ENCODE results near the gene HHIP.
"Not testable (repeated sequence)": the region's sequence is repeated elsewhere in the genome, so short reads cannot be mapped to it uniquely, and the experiment has no call there.

The HHIP gene

GRCh38 chr4:144740316-144740715 is 94.4 kb downstream of the HHIP start:
- H3K4me1 ChIP-seq (ENCODE audit: control insufficient read depth in 2 of 2, insufficient read depth in 2 of 2, low read length in 2 of 2) = no peaks in the 10 kb centered on the region
- H3K9ac ChIP-seq (ENCODE audit: low read depth in 1 of 2, low read length in 2 of 2) = no peak overlapping the region
- no peak overlapping the region for H3K4me3 ChIP-seq (ENCODE audit: low read length in 2 of 2)
- no peak overlapping the region for H3K27ac ChIP-seq (ENCODE audit: low read depth in 2 of 2, low read length in 2 of 2)
- no peaks in the 10 kb centered on the region for H3K27me3 ChIP-seq (ENCODE audit: control insufficient read depth in 2 of 2, insufficient read depth in 2 of 2, low read length in 2 of 2)
- H3K9me3 ChIP-seq (ENCODE audit: control insufficient read depth in 2 of 2, low read length in 2 of 2) = no peaks in the 10 kb centered on the region
- H3K36me3 ChIP-seq (ENCODE audit: control insufficient read depth in 2 of 2, insufficient read depth in 2 of 2, low read length in 2 of 2) = no peaks in the 10 kb centered on the region

- no peak overlapping the region for H3K27ac ChIP-seq (ENCODE audit: low read depth in 2 of 2, low read length in 2 of 2)
- no peaks in the 10 kb centered on the region for H3K27me3 ChIP-seq (ENCODE audit: control insufficient read depth in 2 of 2, insufficient read depth in 2 of 2, low read length in 2 of 2)
- H3K9ac ChIP-seq (ENCODE audit: low read depth in 1 of 2, low read length in 2 of 2) = no peak overlapping the region
- no peaks in the 10 kb centered on the region for H3K9me3 ChIP-seq (ENCODE audit: control insufficient read depth in 2 of 2, low read length in 2 of 2)
- H3K4me3 ChIP-seq (ENCODE audit: low read length in 2 of 2) = no peak overlapping the region
- no peaks in the 10 kb centered on the region for H3K36me3 ChIP-seq (ENCODE audit: control insufficient read depth in 2 of 2, insufficient read depth in 2 of 2, low read length in 2 of 2)
- no peaks in the 10 kb centered on the region for H3K4me1 ChIP-seq (ENCODE audit: control insufficient read depth in 2 of 2, insufficient read depth in 2 of 2, low read length in 2 of 2)
These were observed 103.0 kb downstream of the HHIP start for GRCh38 chr4:144748814-144749555.

- no peaks in the 10 kb centered on the region for H3K27me3 ChIP-seq (ENCODE audit: control insufficient read depth in 2 of 2, insufficient read depth in 2 of 2, low read length in 2 of 2)
- H3K27ac ChIP-seq (ENCODE audit: low read depth in 2 of 2, low read length in 2 of 2) = no peak overlapping the region
- no peaks in the 10 kb centered on the region for H3K36me3 ChIP-seq (ENCODE audit: control insufficient read depth in 2 of 2, insufficient read depth in 2 of 2, low read length in 2 of 2)
- no peak overlapping the region for H3K4me3 ChIP-seq (ENCODE audit: low read length in 2 of 2)
- H3K9ac ChIP-seq (ENCODE audit: low read depth in 1 of 2, low read length in 2 of 2) = no peak overlapping the region
- H3K9me3 ChIP-seq (ENCODE audit: control insufficient read depth in 2 of 2, low read length in 2 of 2) = no peaks in the 10 kb centered on the region
- no peaks in the 10 kb centered on the region for H3K4me1 ChIP-seq (ENCODE audit: control insufficient read depth in 2 of 2, insufficient read depth in 2 of 2, low read length in 2 of 2)
These were observed 104.4 kb downstream of the HHIP start for GRCh38 chr4:144750348-144750747.

- no peaks in the 10 kb centered on the region for H3K36me3 ChIP-seq (ENCODE audit: control insufficient read depth in 2 of 2, insufficient read depth in 2 of 2, low read length in 2 of 2)
- H3K27me3 ChIP-seq (ENCODE audit: control insufficient read depth in 2 of 2, insufficient read depth in 2 of 2, low read length in 2 of 2) = no peaks in the 10 kb centered on the region
- H3K4me3 ChIP-seq (ENCODE audit: low read length in 2 of 2) = no peak overlapping the region
- no peak overlapping the region for H3K27ac ChIP-seq (ENCODE audit: low read depth in 2 of 2, low read length in 2 of 2)
- H3K4me1 ChIP-seq (ENCODE audit: control insufficient read depth in 2 of 2, insufficient read depth in 2 of 2, low read length in 2 of 2) = no peaks in the 10 kb centered on the region
- no peak overlapping the region for H3K9ac ChIP-seq (ENCODE audit: low read depth in 1 of 2, low read length in 2 of 2)
- H3K9me3 ChIP-seq (ENCODE audit: control insufficient read depth in 2 of 2, low read length in 2 of 2) = no peaks in the 10 kb centered on the region
These were observed 108.8 kb downstream of the HHIP start for GRCh38 chr4:144754562-144755410.

- no peak overlapping the region for H3K27ac ChIP-seq (ENCODE audit: low read depth in 2 of 2, low read length in 2 of 2)
- H3K9ac ChIP-seq (ENCODE audit: low read depth in 1 of 2, low read length in 2 of 2) = no peak overlapping the region
- H3K27me3 ChIP-seq (ENCODE audit: control insufficient read depth in 2 of 2, insufficient read depth in 2 of 2, low read length in 2 of 2) = no peaks in the 10 kb centered on the region
- H3K9me3 ChIP-seq (ENCODE audit: control insufficient read depth in 2 of 2, low read length in 2 of 2) = no peaks in the 10 kb centered on the region
- no peaks in the 10 kb centered on the region for H3K4me1 ChIP-seq (ENCODE audit: control insufficient read depth in 2 of 2, insufficient read depth in 2 of 2, low read length in 2 of 2)
- no peaks in the 10 kb centered on the region for H3K36me3 ChIP-seq (ENCODE audit: control insufficient read depth in 2 of 2, insufficient read depth in 2 of 2, low read length in 2 of 2)
- H3K4me3 ChIP-seq (ENCODE audit: low read length in 2 of 2) = no peak overlapping the region
These were observed 112.0 kb downstream of the HHIP start for GRCh38 chr4:144757969-144758368.

GRCh38 chr4:144768809-144769208 is 122.9 kb downstream of the HHIP start:
- H3K4me1 ChIP-seq (ENCODE audit: control insufficient read depth in 2 of 2, insufficient read depth in 2 of 2, low read length in 2 of 2); H3K27me3 ChIP-seq (ENCODE audit: control insufficient read depth in 2 of 2, insufficient read depth in 2 of 2, low read length in 2 of 2); H3K4me3 ChIP-seq (ENCODE audit: low read length in 2 of 2); H3K9me3 ChIP-seq (ENCODE audit: control insufficient read depth in 2 of 2, low read length in 2 of 2); H3K9ac ChIP-seq (ENCODE audit: low read depth in 1 of 2, low read length in 2 of 2); H3K27ac ChIP-seq (ENCODE audit: low read depth in 2 of 2, low read length in 2 of 2); H3K36me3 ChIP-seq (ENCODE audit: control insufficient read depth in 2 of 2, insufficient read depth in 2 of 2, low read length in 2 of 2): not testable (repeated sequence)

GRCh38 chr4:144778364-144778763 is 132.4 kb downstream of the HHIP start:
- no peaks in the 10 kb centered on the region for H3K27me3 ChIP-seq (ENCODE audit: control insufficient read depth in 2 of 2, insufficient read depth in 2 of 2, low read length in 2 of 2)
- no peaks in the 10 kb centered on the region for H3K9me3 ChIP-seq (ENCODE audit: control insufficient read depth in 2 of 2, low read length in 2 of 2)
- H3K36me3 ChIP-seq (ENCODE audit: control insufficient read depth in 2 of 2, insufficient read depth in 2 of 2, low read length in 2 of 2) = no peaks in the 10 kb centered on the region
- no peak overlapping the region for H3K27ac ChIP-seq (ENCODE audit: low read depth in 2 of 2, low read length in 2 of 2)
- H3K4me1 ChIP-seq (ENCODE audit: control insufficient read depth in 2 of 2, insufficient read depth in 2 of 2, low read length in 2 of 2) = no peaks in the 10 kb centered on the region
- H3K4me3 ChIP-seq (ENCODE audit: low read length in 2 of 2) = no peak overlapping the region
- H3K9ac ChIP-seq (ENCODE audit: low read depth in 1 of 2, low read length in 2 of 2) = no peak overlapping the region

- Histone ChIP-seq H3K9me3 (ENCODE audit: control insufficient read depth in 2 of 2, low read length in 2 of 2) (no peaks in the 10 kb centered on the region), H3K36me3 (ENCODE audit: control insufficient read depth in 2 of 2, insufficient read depth in 2 of 2, low read length in 2 of 2) (no peaks in the 10 kb centered on the region), H3K4me1 (ENCODE audit: control insufficient read depth in 2 of 2, insufficient read depth in 2 of 2, low read length in 2 of 2) (no peaks in the 10 kb centered on the region), H3K4me3 (ENCODE audit: low read length in 2 of 2) (no peak overlapping the region), H3K27me3 (ENCODE audit: control insufficient read depth in 2 of 2, insufficient read depth in 2 of 2, low read length in 2 of 2) (no peaks in the 10 kb centered on the region), H3K9ac (ENCODE audit: low read depth in 1 of 2, low read length in 2 of 2) (no peak overlapping the region), H3K27ac (ENCODE audit: low read depth in 2 of 2, low read length in 2 of 2) (no peak overlapping the region)
These were observed 136.4 kb downstream of the HHIP start for GRCh38 chr4:144782345-144782744.

GRCh38 chr4:144785961-144786360 is 140.0 kb downstream of the HHIP start:
- Histone ChIP-seq H3K27me3 (ENCODE audit: control insufficient read depth in 2 of 2, insufficient read depth in 2 of 2, low read length in 2 of 2) (no peaks in the 10 kb centered on the region), H3K4me1 (ENCODE audit: control insufficient read depth in 2 of 2, insufficient read depth in 2 of 2, low read length in 2 of 2) (no peaks in the 10 kb centered on the region), H3K27ac (ENCODE audit: low read depth in 2 of 2, low read length in 2 of 2) (no peak overlapping the region), H3K9ac (ENCODE audit: low read depth in 1 of 2, low read length in 2 of 2) (no peak overlapping the region), H3K36me3 (ENCODE audit: control insufficient read depth in 2 of 2, insufficient read depth in 2 of 2, low read length in 2 of 2) (no peaks in the 10 kb centered on the region), H3K9me3 (ENCODE audit: control insufficient read depth in 2 of 2, low read length in 2 of 2) (no peaks in the 10 kb centered on the region), H3K4me3 (ENCODE audit: low read length in 2 of 2) (no peak overlapping the region)

- Histone ChIP-seq H3K27ac (ENCODE audit: low read depth in 2 of 2, low read length in 2 of 2) (no peak overlapping the region), H3K36me3 (ENCODE audit: control insufficient read depth in 2 of 2, insufficient read depth in 2 of 2, low read length in 2 of 2) (no peaks in the 10 kb centered on the region), H3K9ac (ENCODE audit: low read depth in 1 of 2, low read length in 2 of 2) (no peak overlapping the region), H3K4me3 (ENCODE audit: low read length in 2 of 2) (no peak overlapping the region), H3K9me3 (ENCODE audit: control insufficient read depth in 2 of 2, low read length in 2 of 2) (no peaks in the 10 kb centered on the region), H3K4me1 (ENCODE audit: control insufficient read depth in 2 of 2, insufficient read depth in 2 of 2, low read length in 2 of 2) (no peaks in the 10 kb centered on the region), H3K27me3 (ENCODE audit: control insufficient read depth in 2 of 2, insufficient read depth in 2 of 2, low read length in 2 of 2) (no peaks in the 10 kb centered on the region)
These were observed 141.7 kb downstream of the HHIP start for GRCh38 chr4:144787365-144788258.
